Measurements from ENCODE around the gene DNMT3A. TPM values are rescaled to one million over a fixed set of nuclear protein-coding genes. Genes with fewer than 3 reads are reported as not detected.

The DNMT3A gene
- total and polyA plus RNA-seq, 2 of the 8 experiments (the other 6 are each of a cell fraction or from before 2014, with no cell fraction given): 33.6 to 178 TPM

DNA sequence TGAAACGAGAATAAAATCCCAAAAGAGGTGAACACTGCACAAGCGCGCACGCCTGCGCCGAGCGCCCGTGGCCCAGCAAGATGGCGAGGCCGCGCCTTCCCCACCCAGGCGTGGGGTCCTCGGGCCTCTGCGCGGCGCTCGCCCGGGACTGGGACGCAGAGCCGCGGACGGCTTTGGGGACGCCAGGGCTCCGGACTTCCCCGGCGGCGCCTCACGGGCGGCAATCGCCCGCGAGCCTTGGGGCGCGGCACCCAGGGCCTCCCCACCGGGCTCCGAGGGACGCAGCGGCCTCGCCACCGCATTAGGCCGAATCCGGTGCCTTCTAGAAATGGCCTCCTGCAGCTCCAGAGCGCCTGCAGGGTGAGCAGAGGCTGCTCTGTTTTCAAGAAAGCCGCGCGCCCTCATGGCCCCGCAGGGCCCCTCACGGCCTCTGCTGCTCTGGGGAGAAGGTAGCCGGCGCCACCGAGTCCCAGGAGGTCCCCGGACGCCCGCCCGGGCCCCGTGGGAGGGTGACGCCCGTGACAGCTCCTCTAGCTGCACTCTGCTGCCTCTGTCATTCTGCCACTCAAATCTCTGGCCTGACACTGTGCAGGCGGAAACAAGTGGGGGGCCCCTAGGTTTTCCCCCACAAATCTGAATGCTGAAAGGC is 137.4 kb downstream of the DNMT3A start (continued):
- TF ChIP-seq CHD7 (IDR thresholded peaks at IDR 0.05; ENCODE audit: insufficient replicate concordance, low read length): no peak
- TF ChIP-seq KDM1A (IDR thresholded peaks at IDR 0.05; ENCODE audit: borderline replicate concordance, low read length): no peak
- TF ChIP-seq YY1 (IDR thresholded peaks at IDR 0.05; ENCODE audit: low read depth, low read length): peak; percentile 56; the same call in 1 of the 2 replicates
- no peak for TF ChIP-seq RFX5 (IDR thresholded peaks at IDR 0.05; ENCODE audit: borderline replicate concordance, low read depth, low read length)
